Measurements from ENCODE around the gene KYAT1.

- no peak for TF ChIP-seq EZH2 (IDR thresholded peaks at IDR 0.05; ENCODE audit: insufficient read depth, low read length)
- no peak for TF ChIP-seq CTCF (IDR thresholded peaks at IDR 0.05; ENCODE audit: insufficient read depth, low read depth, low read length)
Measured at GRCh38 chr9:128808543-128808942, 73.2 kb downstream of the KYAT1 start.
